Right hindlimb (tissue), 1 donor: ENCODE results near the gene MAFB.

ENCODE experiments used
- DNase-seq: peaks from one replicate; pipeline ENCODE4 v3.0.0-alpha.2; 2018

The MAFB gene

DNA sequence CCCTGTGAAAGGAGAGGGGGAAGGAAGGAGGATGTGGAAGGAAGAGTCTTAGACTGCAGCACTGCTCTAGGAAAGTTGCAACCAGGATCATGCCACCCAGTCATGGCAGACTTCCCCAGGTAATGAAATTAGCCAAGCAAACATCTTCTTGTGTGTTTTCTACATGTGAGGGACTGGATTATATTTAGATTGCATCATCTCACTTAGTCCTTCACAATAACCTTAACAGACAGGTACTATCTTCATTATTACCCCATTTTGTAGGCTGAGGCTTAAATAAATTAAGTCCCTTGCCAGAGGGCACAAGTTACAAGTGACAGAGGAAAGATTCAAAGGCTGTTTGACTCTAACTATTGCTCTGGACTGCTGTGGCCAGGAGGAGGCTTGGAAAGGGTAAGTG, 9.7 kb upstream of the MAFB start:
- DNase-seq = no peak

GRCh38 chr20:40698281-40698680, 9.2 kb upstream of the MAFB start:
- no peak for DNase-seq

DNA sequence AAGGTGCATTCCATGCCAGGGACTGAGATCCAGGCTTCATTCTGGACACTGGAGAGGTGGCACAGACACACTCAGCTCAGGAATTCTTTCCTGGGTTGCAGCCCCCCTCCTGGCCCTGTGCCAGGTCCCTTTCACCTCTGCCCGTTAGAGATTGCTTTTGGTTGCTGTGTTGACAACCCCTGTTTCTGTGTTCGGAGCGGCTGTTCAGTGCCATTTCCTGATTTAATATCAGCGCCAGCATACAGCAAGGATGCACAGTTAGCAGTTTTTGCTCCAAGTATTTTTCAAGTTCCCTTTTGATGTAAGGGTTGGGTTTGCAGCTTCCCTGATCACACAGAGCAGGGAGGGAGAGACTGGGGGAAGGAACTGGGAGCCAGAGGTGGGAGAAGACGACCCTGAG, 8.5 kb upstream of the MAFB start:
- no peak for DNase-seq

GRCh38 chr20:40695214-40695613, 6.2 kb upstream of the MAFB start:
- DNase-seq = no peak

- no peak for DNase-seq
These were observed 5.2 kb upstream of the MAFB start for GRCh38 chr20:40694246-40694645.

DNA sequence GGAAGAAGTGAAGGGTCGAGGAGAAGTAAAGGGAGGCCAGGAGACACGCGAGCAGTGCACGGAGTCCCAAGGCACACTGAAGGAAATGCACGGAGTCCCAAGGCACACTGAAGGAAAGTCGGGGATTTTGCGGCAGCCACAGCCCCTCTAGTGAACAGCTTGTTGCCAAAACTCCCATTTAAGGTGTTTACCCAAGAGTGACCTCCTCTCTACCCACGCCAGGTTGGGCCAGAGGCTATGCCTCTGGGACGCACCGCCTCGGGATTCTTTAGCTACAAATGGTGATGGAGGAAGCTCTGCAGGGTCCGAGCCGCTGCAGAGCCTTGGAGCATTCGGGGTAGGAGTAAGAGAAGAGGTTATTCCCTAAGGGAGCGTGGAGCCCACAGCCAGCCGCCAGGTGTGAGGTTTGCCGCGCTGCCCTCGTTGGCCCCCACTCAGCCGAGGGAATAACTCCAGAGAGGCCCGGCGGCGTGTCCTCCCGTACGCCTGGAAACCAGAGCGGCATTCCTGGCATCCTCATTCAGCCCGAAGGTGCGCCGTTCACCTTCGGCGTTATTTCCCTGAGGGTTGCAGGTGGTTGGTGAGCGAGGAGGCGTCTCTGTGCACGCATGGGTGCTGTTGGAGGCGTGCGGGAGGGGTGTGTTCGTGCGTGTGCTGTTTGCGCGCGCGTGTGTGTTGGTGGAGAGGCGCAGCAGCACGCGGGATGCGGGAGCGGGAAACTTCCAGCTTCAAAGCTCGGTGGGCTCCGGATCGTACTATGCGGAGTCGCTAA, 3.4 kb upstream of the MAFB start:
- DNase-seq = no peak

DNA sequence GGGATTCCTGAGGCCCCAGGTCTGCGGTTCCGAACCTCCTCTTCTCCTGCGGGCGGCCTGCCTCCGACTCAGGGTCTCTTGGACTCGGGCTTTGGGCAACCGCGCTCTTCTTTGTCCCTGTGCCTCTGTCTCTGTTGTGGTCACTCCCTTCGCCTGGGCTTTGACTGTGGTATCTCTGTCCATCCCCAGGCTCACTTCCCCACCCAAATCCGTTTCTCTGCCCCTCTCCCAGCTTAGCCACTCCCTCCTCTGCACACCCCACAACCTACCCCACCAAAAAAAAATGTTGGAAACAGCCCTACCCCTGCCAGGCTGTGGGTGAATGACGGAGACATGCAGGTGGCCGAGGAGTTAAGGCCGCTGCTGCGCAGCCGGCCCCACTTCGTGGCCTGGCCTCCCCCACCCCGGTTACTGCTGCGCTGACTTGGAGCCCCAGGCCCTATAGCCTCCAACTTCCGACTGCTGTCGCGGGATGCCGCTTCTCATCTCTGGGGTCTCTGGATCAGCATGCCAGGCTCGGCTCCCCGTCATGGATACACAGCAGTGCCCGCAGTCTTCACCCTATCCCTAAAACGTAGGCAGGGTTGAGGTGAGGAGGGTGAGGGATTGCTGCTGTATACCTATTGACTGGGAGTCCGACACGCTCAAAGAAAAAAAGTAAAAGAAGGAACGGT, 2.7 kb upstream of the MAFB start:
- DNase-seq = no peak

DNA sequence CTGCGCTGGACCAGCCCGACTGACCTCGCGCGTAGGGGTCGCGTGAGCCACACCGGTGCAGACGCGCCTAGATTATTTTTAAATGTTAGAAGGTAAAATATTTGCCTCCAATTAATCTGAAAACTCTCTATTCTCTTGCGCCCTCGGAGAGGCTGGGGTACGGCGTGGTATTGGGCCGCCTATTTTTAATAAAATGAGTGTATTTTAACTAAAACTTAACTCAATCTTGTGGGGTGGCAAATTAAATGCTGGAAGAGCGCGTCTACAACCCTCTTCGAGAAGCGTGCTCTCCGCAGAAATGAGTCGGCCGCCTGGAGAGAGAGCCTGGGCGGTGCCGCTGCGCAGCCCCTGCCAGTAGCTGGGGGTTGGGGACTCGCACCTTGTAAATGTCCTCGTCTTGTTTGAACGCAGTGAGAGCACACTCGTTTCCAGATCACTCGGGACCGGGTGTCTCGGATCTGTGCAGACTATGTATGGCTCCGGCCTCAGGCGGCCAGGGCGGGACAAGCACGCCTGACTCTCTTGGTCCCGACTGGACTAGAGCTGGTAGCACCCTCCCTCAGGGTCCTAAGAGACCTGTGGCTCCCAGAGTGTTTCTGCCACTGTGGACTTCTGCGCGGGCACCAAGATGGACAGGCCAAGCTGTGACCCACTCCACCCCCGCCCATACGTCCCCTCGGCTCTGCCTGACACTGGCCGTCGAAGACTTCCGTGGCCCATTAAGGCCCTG, 2.0 kb upstream of the MAFB start:
- DNase-seq = no peak

GRCh38 chr20:40689943-40690835, 1.2 kb upstream of the MAFB start:
- DNase-seq = peak; percentile 94

DNA sequence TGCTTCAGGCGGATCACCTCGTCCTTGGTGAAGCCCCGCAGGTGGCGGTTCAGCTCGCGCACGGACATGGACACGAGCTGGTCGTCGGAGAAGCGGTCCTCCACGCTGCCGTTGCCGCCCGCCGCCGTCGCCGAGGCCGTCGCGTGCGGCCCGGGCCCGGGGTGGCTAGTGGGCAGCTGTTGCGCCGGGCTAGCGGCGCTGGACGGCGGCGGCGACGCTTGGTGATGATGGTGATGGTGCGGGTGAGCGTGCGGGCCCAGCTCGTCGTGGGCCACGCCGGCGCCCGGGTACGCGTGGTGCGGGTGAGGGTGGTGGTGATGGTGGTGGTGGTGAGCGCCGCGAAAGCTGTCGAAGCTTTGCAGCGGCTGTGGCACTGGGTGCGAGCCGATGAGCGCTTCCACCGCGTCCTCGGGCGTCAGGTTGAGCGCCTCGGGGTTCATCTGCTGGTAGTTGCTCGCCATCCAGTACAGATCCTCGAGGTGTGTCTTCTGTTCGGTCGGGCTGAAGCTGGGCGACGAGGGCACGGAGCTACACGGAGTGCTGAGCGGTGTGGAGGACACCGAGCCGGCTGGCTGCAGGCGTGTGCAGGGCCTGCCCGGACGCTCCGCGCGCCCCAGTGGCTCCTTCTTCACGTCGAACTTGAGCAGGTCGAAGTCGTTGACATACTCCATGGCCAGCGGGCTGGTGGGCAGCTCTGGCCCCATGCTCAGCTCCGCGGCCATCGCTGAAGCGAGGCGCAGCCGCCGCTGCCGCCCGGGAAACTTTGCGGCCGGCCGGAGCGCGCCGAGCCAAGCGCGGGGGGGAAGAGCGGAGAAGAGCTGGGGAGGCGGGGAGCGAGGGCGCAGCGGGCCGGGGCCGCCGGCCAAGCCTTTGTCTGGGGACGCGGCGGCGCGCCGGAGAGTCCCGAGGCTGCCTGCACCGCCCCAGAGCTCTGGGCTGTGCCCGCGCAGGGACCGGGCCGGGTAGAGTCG, 622 bp downstream of the MAFB start:
- DNase-seq = no peak

DNA sequence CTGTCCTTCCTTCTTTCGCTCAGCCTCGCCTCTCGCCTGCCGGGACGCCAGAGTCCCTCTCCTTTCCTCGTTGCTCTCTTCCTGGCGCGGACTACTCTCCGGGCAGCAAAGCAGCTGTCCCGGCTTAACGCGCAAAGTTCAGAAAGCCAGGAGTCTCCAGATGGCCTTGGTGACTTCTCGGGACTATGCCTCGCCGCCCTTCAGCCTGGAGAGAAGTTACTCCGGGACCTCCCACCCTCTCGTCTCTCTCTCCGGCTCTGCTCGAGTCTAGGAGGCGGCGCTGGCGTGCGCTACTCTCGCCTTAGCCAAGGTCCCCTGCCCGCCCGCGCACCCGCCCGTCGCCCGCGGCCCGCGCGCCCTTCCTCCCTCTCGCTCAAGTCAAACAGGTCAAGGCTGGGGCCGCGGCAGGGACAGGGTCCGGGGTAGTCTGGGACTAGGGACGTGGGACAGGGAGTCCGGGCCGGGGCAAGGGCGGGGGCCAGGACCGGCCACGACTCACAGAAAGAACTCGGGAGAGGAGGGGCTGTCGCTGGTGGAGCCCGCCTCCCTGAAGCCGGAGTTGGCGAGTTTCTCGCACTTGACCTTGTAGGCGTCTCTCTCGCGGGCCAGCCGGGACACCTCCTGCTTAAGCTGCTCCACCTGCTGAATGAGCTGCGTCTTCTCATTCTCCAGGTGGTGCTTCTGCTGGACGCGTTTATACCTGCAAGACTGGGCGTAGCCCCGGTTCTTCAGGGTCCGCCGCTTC, 1.5 kb downstream of the MAFB start:
- DNase-seq = peak; percentile 65

GRCh38 chr20:40686893-40687292, 2.1 kb downstream of the MAFB start:
- DNase-seq = no peak

DNA sequence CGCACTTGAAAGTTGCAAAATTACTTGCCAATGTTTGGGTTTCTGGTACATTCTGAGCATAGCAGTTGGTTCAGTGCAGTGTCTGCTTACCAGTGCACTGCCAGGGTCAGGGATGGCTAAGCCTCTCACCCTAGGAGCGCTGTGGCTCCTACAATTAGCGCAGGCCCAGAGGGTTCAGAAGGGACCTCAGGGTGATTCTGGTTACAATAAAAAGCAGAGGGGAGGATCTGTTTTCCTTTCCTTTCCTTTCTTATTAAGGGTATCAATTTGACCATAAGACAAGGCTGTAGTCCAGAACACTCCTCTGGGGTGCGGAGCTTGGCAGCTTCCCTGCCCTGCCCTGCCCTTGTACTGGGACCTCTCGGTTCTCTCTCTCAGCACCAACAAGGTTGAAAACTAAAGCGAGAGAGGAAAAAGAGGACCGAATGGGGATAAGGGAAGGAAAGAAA, 2.6 kb downstream of the MAFB start:
- no peak for DNase-seq

DNA sequence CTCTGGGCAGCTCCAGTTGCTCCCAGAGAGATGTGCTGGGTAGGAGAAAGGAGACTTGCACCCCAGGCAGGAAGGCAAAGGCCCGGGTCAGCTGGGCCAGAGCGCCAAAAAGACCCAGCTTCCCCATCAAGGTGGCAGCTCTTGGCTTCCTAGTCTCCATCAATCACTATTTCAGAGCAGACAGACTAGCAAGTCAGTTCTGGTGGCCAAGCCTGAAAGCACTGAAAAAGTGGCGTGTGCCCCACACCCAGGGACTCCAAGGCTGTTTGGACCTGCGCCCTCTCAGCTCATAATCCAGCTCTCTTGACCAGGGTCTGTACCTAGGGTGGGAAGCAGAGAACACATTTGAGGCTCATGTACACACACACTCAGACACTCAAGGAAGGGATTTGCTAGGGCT, 3.7 kb downstream of the MAFB start:
- DNase-seq = no peak

- peak; percentile 42 for DNase-seq
These were observed 5.2 kb downstream of the MAFB start for GRCh38 chr20:40683894-40684268.

- peak; percentile 55 for DNase-seq
These were observed 5.7 kb downstream of the MAFB start for GRCh38 chr20:40683221-40683893.

- no peak for DNase-seq
These were observed 6.7 kb downstream of the MAFB start for GRCh38 chr20:40682104-40682981.

GRCh38 chr20:40681684-40682083, 7.4 kb downstream of the MAFB start:
- no peak for DNase-seq

DNA sequence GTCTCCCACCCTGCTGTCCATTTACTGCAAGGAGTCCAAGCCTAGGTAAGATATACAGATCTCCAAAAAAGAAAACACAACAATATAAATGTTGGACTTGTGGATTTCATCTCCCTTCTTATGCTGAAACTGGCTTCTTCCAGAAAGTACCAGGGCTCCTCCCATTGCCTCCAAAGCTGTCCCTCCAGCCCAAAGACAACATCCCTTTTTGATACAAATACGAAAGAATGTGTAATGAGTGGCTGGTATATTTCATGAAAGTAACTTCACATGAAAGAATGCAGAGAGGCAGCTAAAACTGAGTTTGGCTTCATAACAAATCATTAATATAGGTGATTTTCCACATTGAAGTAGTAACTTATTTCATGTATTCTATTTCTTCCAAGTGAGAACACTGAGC, 7.9 kb downstream of the MAFB start:
- DNase-seq = no peak
